ENCODE measurements around the gene EMP1.
A peak's percentile ranks its signal among the peaks of the same experiment; 100 is the strongest.

The EMP1 gene

DNA sequence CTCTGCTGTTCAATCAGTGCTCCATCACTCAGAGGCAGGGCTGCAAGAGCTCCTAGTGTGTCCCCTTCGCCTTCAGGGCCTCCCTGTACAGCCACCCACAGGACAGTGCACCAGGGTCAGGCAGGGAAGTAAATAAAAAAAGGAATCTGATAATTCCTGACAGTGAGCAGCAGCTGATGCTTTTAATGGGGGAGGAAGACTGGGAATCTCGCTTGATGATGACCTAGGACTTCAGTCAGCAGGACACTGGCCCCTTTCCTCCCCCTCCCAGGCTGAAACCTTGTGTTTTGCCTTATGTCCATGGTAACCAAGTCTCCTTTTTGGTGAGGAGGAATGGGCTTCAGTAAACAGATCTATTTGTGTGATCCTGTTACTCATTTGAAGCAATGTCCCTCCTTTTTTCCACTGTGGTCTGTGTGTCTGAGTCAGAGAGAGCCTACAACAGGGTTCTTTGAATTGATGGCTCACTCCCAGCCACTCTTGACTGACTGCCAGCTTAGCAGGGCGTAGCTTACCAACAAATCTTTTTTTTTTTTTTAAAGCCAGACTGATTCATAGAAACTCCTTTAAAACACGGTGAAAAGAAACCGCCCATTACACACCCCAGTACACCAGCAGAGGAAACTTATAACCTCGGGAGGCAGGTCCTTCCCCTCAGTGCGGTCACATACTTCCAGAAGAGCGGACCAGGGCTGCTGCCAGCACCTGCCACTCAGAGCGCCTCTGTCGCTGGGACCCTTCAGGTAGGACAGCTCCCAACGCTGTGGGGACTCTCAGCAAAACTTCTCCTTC, at the start of gene EMP1:
EMP1 (plus strand) TSS at position 597 of the 792 bp plus-strand sequence. CDS start 14,785 bp downstream, outside the sequence.
- peak in 51 of 58 donors; percentile 19 to 84 (median 56) for DNase-seq

DNA sequence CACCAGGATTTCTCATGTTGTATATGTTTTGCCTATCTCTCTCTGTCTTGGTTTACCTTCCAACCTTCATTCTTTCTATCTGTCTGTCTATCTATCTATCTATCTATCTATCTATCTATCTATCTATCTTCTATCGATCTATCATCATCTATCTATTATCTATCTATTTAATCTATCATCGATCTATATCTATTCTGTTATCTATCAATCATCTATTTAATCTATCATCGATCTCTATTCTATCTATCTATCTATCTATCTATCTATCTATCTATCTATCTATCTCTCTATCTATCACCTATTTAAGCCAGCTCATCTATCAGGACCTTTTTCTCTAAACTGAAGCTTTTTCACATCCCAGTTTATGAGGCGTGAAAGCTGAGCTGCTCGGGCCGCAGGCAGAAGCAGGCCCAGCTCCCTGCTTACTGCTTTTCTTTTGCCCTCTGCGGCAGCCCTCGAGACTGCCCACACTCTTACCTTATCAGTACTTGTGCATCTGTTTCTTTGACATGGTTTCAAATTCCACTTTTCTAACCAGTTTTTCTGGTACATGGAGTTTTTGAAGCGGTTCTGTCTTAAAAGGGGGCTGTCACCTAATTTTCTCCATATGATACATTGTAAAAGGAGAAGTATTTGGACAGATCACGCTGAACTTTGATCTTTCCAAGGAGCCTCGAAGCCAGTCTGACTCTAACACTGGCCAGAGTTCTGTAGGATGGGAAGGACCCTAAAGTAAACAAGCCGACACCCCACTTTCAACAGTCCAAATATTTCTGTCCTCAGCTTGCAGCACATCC, 48.6 kb upstream of the EMP1 start:
- DNase-seq, result no peak

DNA sequence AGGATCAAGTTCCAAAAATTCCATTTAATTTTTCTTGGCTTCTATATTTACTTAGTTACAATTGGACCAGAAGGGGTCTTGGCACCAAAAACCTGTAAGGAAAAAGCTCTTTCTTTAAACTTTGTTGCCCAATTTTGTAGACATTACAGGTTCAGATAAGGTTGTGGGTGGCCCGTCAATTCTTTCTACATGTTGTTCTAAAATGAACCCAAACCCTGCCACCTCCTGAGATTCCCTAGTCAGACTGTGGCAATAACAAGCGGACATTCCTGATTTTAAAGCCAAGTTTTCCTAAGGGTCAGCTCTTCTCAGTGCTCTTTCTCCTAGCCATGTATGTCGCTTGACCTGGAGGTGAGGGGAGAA, 48.1 kb upstream of the EMP1 start:
- DNase-seq, result no peak

DNA sequence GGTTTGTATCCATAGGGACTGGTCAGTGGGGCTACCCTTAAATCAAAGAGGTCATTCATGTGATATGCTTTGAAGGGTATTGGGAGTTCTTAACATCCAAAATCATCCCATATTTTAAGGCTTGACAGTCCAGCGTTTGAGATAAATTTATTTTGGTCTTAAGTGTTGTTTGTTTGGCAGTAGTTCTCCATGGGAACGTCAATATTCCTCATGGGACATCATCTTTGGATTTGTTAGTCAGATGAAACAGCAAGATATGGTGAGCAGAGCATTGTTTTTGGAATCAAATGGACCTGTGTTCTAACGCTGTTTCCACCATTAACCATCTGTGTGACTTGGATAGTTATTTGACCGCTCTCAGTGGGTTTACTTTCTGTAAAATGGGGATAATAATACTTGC, 47.1 kb upstream of the EMP1 start:
- DNase-seq, result no peak

DNA sequence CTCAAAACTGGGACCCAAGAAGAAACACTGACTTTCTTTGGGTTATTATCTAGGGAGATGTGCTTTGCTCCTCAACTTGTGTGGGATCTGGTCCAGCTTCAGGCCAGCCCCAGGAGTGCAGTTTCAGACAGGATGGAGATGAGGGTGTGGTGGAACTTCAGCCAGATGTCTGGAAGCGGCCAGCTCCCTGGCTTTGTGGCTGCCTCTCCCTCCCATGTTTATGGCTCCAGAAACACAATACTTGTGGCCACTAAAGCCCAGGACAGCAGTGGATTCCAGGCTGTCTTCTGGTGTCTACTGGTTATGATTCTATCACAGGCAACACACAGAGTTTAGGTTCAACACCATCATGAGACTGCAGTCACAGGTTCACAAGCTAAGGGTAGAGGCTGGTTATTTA, 44.2 kb upstream of the EMP1 start:
- no peak for DNase-seq

DNA sequence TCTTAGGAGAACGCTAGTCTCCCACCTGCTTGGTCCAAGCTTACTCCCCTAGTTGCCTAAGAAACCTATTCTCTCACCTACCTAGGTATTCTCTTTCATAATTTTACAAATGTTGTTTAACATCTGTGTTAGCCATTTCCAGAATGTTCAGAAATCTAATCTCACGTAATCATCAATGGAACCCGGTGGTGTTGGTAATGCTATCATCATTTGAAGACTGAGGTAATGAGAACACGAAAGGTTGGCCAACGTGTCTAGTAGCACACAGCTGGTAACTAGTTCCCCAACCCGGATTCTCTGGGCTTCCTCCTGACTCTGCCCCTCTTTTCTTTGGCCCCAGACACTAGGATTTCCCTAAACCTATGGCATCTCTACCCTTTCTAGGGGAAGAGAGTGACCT, 43.8 kb upstream of the EMP1 start:
- DNase-seq, result no peak

DNA sequence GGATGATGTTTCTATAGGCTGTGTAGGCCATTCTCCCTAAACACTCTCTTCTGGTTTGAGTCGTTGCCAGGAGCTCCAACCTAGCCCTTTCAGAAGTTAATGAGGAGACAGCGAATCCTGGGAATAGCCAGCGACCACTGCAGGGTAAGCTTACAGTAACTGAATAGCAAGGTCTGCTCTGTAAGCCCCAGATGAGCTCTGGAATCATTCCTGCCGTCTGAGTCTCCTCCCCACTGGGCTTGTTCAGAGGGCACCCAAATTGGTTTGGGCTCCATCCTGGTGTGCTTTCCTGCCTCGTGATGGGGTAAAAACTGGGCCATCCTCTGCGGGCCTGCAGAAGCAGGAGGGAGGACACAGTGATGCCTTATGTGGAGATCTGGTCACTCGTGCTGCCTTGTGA, 43.3 kb upstream of the EMP1 start:
- no peak for DNase-seq

DNA sequence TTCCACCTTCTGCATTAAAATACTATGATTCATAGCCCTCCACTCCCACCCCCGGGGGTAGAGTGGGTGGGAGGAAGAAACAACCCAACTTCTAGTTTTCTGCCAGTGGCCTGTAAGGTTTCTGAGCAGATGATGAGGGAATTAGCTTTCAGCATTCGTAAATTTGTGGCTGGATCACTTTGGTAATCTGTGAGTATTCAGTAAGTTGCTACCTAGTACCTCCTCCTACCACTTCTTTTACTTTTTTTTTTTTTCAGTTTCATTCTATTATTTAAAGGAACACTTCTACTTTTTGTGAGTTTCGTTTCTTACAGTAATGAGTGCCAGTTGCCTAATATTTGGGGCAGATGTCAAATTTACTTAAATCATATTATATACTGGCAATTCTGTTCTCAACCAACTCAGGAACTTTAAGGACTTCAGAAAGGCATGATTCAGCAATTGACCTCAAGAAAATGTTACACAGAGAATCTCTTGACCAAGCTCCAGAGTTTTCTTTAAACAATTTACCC, 42.4 kb upstream of the EMP1 start:
- no peak for DNase-seq

- DNase-seq, result no peak
Observed at GRCh38 chr12:13154831-13155230, 41.7 kb upstream of the EMP1 start.

DNA sequence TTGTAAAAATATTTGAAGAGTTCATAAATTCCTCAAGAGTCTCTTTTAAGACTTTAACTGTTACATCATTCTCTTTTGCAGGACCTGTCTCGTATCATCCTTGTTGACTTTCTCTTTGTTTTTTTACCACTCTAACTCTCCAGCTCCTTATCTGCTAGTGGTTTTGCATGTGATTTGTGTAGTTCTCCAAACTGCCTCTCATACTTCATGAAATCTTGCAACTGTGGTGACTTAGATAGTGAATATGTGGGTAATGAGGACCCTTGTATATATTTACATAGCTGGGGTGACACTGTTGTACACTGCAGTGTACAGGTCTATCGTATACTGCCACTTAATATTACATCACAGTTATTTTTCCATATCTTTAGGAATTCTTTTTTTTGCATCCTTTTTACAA, 40.2 kb upstream of the EMP1 start:
- DNase-seq, result no peak

DNA sequence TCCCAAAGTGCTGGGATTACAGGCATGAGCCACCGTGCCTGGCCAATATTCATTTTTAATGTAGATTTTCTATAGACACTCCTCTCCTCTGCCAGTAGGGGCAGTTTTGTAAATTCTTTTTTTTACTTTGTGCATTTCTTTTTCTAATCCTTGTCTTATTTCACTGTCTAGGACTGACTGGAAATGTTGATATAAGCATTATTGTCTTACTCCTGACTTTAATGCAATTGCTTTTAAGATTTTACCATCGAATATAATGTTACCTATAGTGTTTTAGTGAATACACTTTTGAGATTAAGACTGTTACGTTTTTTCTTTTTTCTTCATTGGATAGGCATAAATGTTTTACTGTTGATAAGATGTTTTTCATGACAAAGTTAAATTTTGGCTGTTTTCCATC, 35.4 kb upstream of the EMP1 start:
- no peak for DNase-seq

DNA sequence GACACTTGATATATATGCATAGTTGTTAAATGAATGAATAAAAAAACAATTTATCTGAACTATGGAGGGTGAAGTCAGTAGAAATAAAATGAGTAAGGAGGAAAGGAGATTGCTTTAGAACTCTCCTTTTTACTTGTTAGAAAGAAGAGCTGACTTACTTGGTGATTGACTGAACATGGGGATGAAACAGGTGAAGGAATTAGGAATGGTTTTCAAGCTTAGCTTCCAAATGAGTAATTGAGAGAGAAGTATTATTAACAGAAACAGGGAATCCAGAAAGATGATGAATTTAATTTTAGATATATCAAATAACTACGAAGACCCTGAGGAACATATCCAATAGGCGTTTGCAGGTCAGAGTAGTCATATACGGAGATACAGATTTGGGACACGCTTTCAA, 33.6 kb upstream of the EMP1 start:
- DNase-seq, result no peak

- no peak for DNase-seq
Observed at GRCh38 chr12:13163868-13164635, 32.5 kb upstream of the EMP1 start.

DNA sequence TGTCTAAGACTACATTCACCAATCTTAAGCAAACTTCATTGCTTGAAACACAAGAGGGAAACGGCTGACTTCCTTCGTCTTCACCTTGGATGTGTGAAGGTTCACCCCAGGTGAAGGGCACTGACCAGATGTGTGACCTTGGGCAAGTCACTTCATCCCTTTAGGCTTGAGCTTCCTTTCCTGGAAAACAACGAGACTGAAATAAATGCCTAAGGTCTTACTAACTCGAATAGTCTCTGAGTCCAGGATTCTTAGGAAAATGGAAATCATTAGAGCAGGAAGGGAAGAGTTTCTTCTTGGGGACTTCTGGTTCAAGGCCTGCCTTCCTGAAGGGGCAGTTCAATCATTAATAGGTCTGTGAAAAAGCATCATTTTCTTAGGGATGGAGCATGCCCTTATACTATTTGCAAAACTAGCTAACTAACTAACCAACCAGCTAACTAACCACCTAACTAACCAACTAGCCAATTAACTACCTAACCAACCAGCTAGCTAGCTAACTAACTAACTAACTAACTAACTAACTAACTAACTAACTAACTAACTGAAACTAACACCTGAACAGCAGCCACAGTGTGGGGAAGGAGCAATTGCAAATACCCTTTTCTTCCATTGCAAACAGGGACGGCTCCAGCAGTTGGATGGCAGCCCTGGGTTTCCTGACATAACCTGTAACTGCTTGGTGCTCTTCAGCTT, 31.5 kb upstream of the EMP1 start:
- no peak for DNase-seq

GRCh38 chr12:13165617-13166041, 30.9 kb upstream of the EMP1 start:
- DNase-seq, result peak in 5 of 58 donors; percentile 12 to 26 (median 22)

- no peak for DNase-seq
Observed at GRCh38 chr12:13167226-13167625, 29.3 kb upstream of the EMP1 start.

GRCh38 chr12:13167906-13168305, 28.6 kb upstream of the EMP1 start:
- DNase-seq, result no peak

- DNase-seq, result no peak
Observed at GRCh38 chr12:13169272-13169671, 27.3 kb upstream of the EMP1 start.

- DNase-seq, result no peak
Observed at GRCh38 chr12:13170892-13171490, 25.5 kb upstream of the EMP1 start.
